ENCODE measurements around the gene SLC16A6. TPM values are rescaled to one million over a fixed set of nuclear protein-coding genes. Genes with fewer than 3 reads are reported as not detected.
A peak's percentile ranks its signal among the peaks of the same experiment; 100 is the strongest.

The SLC16A6 gene
- polyA plus RNA-seq, 1 of the 3 experiments (the other 2 are of a cell fraction) = not detected

DNA sequence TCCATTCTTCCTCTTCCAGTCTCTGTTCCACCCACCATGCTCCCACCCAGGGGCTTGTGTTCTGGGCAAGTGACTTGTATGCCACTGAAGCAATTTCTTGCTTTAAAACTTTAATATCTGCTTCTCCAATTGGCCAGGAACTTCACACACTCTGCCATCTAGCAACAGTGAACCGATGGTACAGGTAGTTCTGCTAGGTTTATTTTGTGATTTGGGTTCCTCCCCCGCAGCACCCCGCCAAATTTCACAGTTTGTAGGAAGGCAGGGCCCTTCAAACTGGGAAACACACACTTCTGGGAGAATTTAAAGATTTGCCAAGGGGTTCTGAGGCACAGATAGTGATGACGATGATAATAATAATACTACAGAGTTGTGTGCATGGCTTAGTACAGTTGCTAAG is 3.7 kb upstream of the SLC16A6 start (continued):
- TF ChIP-seq, protein P1, sequence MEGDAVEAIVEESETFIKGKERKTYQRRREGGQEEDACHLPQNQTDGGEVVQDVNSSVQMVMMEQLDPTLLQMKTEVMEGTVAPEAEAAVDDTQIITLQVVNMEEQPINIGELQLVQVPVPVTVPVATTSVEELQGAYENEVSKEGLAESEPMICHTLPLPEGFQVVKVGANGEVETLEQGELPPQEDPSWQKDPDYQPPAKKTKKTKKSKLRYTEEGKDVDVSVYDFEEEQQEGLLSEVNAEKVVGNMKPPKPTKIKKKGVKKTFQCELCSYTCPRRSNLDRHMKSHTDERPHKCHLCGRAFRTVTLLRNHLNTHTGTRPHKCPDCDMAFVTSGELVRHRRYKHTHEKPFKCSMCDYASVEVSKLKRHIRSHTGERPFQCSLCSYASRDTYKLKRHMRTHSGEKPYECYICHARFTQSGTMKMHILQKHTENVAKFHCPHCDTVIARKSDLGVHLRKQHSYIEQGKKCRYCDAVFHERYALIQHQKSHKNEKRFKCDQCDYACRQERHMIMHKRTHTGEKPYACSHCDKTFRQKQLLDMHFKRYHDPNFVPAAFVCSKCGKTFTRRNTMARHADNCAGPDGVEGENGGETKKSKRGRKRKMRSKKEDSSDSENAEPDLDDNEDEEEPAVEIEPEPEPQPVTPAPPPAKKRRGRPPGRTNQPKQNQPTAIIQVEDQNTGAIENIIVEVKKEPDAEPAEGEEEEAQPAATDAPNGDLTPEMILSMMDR (IDR thresholded peaks at IDR 0.05) = no peak
- TF ChIP-seq, protein P2, sequence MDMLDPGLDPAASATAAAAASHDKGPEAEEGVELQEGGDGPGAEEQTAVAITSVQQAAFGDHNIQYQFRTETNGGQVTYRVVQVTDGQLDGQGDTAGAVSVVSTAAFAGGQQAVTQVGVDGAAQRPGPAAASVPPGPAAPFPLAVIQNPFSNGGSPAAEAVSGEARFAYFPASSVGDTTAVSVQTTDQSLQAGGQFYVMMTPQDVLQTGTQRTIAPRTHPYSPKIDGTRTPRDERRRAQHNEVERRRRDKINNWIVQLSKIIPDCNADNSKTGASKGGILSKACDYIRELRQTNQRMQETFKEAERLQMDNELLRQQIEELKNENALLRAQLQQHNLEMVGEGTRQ (IDR thresholded peaks at IDR 0.05; ENCODE audit: borderline replicate concordance, low read depth, low read length) = no peak
- TF ChIP-seq, protein P3, sequence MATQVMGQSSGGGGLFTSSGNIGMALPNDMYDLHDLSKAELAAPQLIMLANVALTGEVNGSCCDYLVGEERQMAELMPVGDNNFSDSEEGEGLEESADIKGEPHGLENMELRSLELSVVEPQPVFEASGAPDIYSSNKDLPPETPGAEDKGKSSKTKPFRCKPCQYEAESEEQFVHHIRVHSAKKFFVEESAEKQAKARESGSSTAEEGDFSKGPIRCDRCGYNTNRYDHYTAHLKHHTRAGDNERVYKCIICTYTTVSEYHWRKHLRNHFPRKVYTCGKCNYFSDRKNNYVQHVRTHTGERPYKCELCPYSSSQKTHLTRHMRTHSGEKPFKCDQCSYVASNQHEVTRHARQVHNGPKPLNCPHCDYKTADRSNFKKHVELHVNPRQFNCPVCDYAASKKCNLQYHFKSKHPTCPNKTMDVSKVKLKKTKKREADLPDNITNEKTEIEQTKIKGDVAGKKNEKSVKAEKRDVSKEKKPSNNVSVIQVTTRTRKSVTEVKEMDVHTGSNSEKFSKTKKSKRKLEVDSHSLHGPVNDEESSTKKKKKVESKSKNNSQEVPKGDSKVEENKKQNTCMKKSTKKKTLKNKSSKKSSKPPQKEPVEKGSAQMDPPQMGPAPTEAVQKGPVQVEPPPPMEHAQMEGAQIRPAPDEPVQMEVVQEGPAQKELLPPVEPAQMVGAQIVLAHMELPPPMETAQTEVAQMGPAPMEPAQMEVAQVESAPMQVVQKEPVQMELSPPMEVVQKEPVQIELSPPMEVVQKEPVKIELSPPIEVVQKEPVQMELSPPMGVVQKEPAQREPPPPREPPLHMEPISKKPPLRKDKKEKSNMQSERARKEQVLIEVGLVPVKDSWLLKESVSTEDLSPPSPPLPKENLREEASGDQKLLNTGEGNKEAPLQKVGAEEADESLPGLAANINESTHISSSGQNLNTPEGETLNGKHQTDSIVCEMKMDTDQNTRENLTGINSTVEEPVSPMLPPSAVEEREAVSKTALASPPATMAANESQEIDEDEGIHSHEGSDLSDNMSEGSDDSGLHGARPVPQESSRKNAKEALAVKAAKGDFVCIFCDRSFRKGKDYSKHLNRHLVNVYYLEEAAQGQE (IDR thresholded peaks at IDR 0.05; ENCODE audit: low read depth, low read length) = no peak
- TF ChIP-seq FOSL2 (IDR thresholded peaks at IDR 0.05; ENCODE audit: borderline replicate concordance, low read depth) = no peak
- no peak for TF ChIP-seq PBX3 (IDR thresholded peaks at IDR 0.05)
- no peak for TF ChIP-seq GATA2 (CRISPR knock-in tag; IDR thresholded peaks at IDR 0.05)
- no peak for TF ChIP-seq MEF2A (IDR thresholded peaks at IDR 0.05; ENCODE audit: borderline replicate concordance, low read depth)
- TF ChIP-seq TEAD4 (IDR thresholded peaks at IDR 0.05; ENCODE audit: borderline replicate concordance, insufficient read depth) = no peak

- ChIA-PET CTCF (interaction anchor here (4.1 kb wide), 1 partner anchor 142 kb away, joined by 15 read pairs; no protein-coding TSS in a partner anchor), POLR2A (no interaction called here)
- peak; percentile 42; the same call in 1 of the 2 replicates for TF ChIP-seq RFX5 (IDR thresholded peaks at IDR 0.05; ENCODE audit: low read length)
- TF ChIP-seq CHD2 (IDR thresholded peaks at IDR 0.05; ENCODE audit: low read length, partially characterized antibody) = no peak
- Histone ChIP-seq H3K4me3 (ENCODE audit: low read depth in 2 of 2, low read length in 1 of 2) (no peak overlapping the region), H3K9ac (no peak overlapping the region), H3K36me3 (replicated peaks in 1 of 2; ENCODE audit: control insufficient read depth in 1 of 2, insufficient read depth in 2 of 2, low read length in 1 of 2) (no peaks in the 10 kb centered on the region), H3K79me2 (ENCODE audit: insufficient read depth) (no peaks in the 10 kb centered on the region), H3F3A (replicated peaks; ENCODE audit: insufficient read depth) (no peaks in the 10 kb centered on the region), H3K27me3 (ENCODE audit: insufficient read depth) (peaks cover 49% of the 10 kb centered on the region), H3K4me2 (no peak overlapping the region), H2AFZ (ENCODE audit: low read depth) (no peak overlapping the region), H3K4me1 (ENCODE audit: control insufficient read depth in 1 of 2, insufficient read depth in 2 of 2, low read depth in 1 of 2, low read length in 1 of 2) (peaks cover 0 to 13% of the 10 kb centered on the region in 2 experiments; a peak in 2 of 4 replicates), H3K9me2 (no peaks in the 10 kb centered on the region), H3K27ac (ENCODE audit: low read depth in 2 of 2, low read length in 1 of 2) (no peak overlapping the region), H4K20me1 (ENCODE audit: insufficient read depth) (no peaks in the 10 kb centered on the region), H3K9me3 (no peaks in the 10 kb centered on the region)
- 63% methylated on average over 3 of the region's 3 CpGs for WGBS (ENCODE audit: low lambda C conversion rate)
- DNase-seq = no peak
Measured at GRCh38 chr17:68294196-68294555, 3.2 kb upstream of the SLC16A6 start.
